Mesothelial cell of epicardium (in vitro differentiated cells): ENCODE data around the gene LRRC8C. TPM values are rescaled to one million over a fixed set of nuclear protein-coding genes. Genes with fewer than 3 reads are reported as not detected.

Experiments
- DNase-seq, 2 experiments: peaks; one replicate each; pipeline ENCODE4 v3.0.0; 2021; ENCODE audit warnings: low spot score in 2 of 2; ENCODE audit not compliant: unreplicated experiment in 2 of 2
- H3K27ac Mint-ChIP-seq: 2 replicates; pipeline ENCODE4 v1.8.0; 2021; ENCODE audit warnings: mixed read lengths
- H3K27me3 Mint-ChIP-seq: 2 replicates; pipeline ENCODE4 v1.8.0; 2021; ENCODE audit warnings: low read depth, mixed read lengths
- H3K36me3 Mint-ChIP-seq: 2 replicates; pipeline ENCODE4 v1.8.0; 2021; ENCODE audit warnings: mixed read lengths
- H3K4me1 Mint-ChIP-seq: 2 replicates; pipeline ENCODE4 v1.8.0; 2021; ENCODE audit warnings: mixed read lengths
- H3K4me3 Mint-ChIP-seq: 2 replicates; pipeline ENCODE4 v1.8.0; 2021; ENCODE audit warnings: mild to moderate bottlenecking, moderate library complexity, mixed read lengths
- H3K9me3 Mint-ChIP-seq: 2 replicates; pipeline ENCODE4 v1.8.0; 2021; ENCODE audit warnings: mixed read lengths
- total RNA-seq: library from RNA; stranded (reverse); gene quantifications from 3 replicates; pipeline ENCODE4 v1.2.1, GENCODE V29; 2021
- TF ChIP-seq, protein P1 (sequence below): fragments of 200-600 bp; sonication (generic); IDR thresholded peaks from one replicate; pipeline ENCODE4 v1.5.0; 2021; ENCODE audit warnings: antibody characterized with exemption; ENCODE audit not compliant: unreplicated experiment

Gene LRRC8C
- total RNA-seq, 1 donor from 2014 or later: 1.3 TPM

DNA sequence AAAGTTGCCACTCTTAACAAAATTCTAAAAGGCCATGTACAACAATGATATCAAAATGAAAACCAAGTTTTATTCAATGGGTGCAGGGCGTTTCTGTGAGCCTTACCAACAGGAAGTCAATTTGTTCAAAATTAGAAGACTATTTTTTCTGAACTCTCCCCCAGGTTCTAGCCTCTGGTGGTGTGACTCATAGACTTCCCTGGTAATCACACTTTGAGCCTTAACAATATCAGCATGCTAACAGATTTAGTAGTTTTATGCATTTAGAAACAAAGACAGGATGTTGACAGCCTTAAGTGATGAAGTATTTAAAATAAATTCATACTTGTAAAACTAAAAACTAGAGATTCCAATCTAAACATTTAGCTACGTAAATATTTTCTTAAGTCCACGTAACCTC, 88.4 kb downstream of the LRRC8C start:
- DNase-seq: no peak
- TF ChIP-seq, protein P1, sequence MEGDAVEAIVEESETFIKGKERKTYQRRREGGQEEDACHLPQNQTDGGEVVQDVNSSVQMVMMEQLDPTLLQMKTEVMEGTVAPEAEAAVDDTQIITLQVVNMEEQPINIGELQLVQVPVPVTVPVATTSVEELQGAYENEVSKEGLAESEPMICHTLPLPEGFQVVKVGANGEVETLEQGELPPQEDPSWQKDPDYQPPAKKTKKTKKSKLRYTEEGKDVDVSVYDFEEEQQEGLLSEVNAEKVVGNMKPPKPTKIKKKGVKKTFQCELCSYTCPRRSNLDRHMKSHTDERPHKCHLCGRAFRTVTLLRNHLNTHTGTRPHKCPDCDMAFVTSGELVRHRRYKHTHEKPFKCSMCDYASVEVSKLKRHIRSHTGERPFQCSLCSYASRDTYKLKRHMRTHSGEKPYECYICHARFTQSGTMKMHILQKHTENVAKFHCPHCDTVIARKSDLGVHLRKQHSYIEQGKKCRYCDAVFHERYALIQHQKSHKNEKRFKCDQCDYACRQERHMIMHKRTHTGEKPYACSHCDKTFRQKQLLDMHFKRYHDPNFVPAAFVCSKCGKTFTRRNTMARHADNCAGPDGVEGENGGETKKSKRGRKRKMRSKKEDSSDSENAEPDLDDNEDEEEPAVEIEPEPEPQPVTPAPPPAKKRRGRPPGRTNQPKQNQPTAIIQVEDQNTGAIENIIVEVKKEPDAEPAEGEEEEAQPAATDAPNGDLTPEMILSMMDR: no peak
- H3K27ac Mint-ChIP-seq: no peak overlapping the region

DNA sequence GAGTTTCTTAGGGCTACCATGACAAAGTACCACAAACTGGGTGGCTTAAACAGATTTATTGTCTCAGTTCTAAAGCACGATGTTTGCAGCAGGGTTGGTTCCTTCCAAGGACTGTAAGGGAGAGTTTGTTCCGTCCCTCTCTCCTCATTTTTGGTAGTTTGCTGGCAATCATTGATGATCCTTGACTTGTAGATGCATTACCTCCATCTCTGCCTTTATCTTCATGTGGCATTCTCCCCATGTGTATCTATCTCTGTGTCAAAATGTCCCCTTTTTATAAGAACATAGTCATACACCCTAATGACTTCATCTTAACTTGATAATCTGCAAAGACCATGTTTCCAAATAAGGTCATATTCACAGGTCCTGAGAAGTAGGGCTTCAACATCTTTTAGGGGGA, 90.2 kb downstream of the LRRC8C start:
- Mint-ChIP-seq H3K36me3 (no peaks in the 10 kb centered on the region), H3K9me3 (peaks cover 4% of the 10 kb centered on the region), H3K27me3 (peaks cover 10% of the 10 kb centered on the region), H3K4me1 (peaks cover 11% of the 10 kb centered on the region), H3K27ac (no peak overlapping the region), H3K4me3 (no peak overlapping the region)
- no peak for DNase-seq
- TF ChIP-seq, protein P1: no peak

More for the DNA sequence above, 88.4 kb downstream of the LRRC8C start:
- H3K4me3 Mint-ChIP-seq: no peak overlapping the region
- peaks cover 11% of the 10 kb centered on the region for H3K4me1 Mint-ChIP-seq
- H3K27me3 Mint-ChIP-seq: peaks cover 10% of the 10 kb centered on the region
- H3K9me3 Mint-ChIP-seq: peaks cover 4% of the 10 kb centered on the region
- H3K36me3 Mint-ChIP-seq: no peaks in the 10 kb centered on the region

DNA sequence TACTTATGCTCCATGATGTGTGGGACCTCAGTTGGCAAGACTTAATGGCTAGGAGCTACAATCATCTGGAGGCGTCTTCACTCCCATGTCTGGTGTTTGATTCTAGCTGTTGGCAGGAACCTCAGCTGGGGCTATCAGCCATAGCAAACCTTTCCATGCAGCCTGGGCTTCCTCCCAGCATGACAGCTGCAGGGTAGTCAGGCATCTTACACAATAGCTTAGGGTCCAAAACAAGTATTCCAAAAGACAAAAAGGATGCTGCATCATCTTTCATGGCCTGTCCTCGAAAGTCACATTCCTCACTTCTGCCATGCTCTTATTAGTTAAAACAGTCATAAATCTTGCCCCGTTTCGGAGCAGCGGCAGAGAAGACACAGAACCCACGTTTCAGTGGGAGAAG, 90.9 kb downstream of the LRRC8C start:
- peaks cover 4% of the 10 kb centered on the region for H3K9me3 Mint-ChIP-seq
- DNase-seq: no peak
- H3K36me3 Mint-ChIP-seq: no peaks in the 10 kb centered on the region
- no peak overlapping the region for H3K4me3 Mint-ChIP-seq
- TF ChIP-seq, protein P1: no peak
- no peak overlapping the region for H3K27ac Mint-ChIP-seq
- peaks cover 11% of the 10 kb centered on the region for H3K4me1 Mint-ChIP-seq
- H3K27me3 Mint-ChIP-seq: peaks cover 10% of the 10 kb centered on the region

DNA sequence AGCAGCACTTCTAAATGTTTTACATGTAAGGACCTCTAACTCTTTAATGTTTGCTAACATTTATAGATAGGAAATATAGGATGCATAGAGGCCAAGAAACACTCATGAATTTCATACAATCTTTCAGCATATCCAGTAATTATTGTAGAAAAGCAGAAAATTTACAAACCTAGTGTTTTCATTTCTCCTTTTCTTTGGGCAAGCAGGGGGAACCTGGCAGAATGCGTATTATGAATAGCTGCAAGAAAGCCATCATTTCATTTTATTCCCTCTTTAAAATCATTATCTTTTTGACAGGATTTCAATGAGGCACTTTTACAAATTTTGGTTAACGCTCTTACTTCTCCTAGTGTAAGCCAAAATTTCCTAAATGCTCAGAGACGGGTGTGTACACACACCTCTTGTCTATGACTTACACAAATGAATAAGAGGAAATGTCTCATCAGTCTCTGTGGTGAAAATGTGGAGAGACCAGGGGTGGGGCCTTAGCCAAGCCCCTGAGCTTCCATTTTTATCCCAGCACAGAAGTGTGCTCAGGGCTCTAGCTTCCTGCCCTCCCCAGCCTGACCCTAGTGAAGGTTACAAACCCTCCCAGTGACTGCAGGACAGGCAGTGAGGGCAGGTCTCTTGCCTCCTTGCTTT, 91.6 kb downstream of the LRRC8C start:
- TF ChIP-seq, protein P1: no peak
- Mint-ChIP-seq H3K4me3 (no peak overlapping the region), H3K27me3 (peaks cover 13% of the 10 kb centered on the region), H3K4me1 (peaks cover 7% of the 10 kb centered on the region), H3K36me3 (no peaks in the 10 kb centered on the region), H3K9me3 (peaks cover 4% of the 10 kb centered on the region), H3K27ac (no peak overlapping the region)
- no peak for DNase-seq

DNA sequence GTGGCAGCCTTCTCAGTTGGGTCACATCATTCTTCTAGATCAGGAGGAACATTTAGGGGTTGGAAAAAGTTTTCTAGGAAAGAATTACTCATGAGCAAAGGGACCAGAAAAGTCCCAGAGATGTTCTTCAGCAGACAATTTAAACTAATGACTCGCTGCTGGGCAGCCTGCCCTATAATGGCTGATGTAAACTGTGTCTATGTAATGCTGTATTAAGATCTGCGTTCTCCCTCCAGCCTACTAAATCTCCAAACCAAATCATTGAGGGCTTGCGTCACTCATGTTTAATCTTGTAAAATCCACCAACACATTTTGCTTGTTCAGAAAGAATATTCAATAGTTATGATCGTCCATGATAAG, 92.1 kb downstream of the LRRC8C start:
- Mint-ChIP-seq H3K4me1 (peaks cover 4% of the 10 kb centered on the region), H3K36me3 (no peaks in the 10 kb centered on the region), H3K9me3 (peaks cover 4% of the 10 kb centered on the region), H3K27ac (no peak overlapping the region), H3K4me3 (no peak overlapping the region), H3K27me3 (peaks cover 13% of the 10 kb centered on the region)
- TF ChIP-seq, protein P1: no peak
- DNase-seq: no peak

DNA sequence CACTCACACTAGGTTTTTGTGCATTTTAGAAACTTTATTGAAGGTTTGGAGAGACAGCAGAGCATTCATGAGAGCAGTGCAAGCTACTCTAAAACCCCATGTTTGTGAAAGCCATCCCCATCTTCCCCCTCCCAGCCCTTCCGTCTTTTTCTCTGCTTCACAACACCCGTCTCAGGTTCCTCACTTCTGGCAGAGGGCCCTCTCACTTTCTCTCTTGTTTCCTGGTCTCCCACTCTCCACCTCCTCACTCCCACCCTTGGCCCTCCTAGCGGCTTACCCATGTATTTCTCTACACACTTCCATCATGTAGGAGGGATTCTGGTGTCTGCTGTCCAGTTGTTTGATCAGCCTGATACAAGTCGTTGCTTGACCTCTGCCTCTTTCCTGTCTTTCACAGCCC, 92.7 kb downstream of the LRRC8C start:
- no peak overlapping the region for H3K27ac Mint-ChIP-seq
- peaks cover 13% of the 10 kb centered on the region for H3K27me3 Mint-ChIP-seq
- TF ChIP-seq, protein P1: no peak
- DNase-seq: no peak
- H3K4me1 Mint-ChIP-seq: no peaks in the 10 kb centered on the region
- no peak overlapping the region for H3K4me3 Mint-ChIP-seq
- peaks cover 4% of the 10 kb centered on the region for H3K9me3 Mint-ChIP-seq
- no peaks in the 10 kb centered on the region for H3K36me3 Mint-ChIP-seq
